KOPT-K1 (cell line): Measurements from ENCODE around the gene CDH4.

Source experiments
- H3K27ac ChIP-seq: fragments of 200-600 bp; sonication (generic); 2 replicates; pipeline ENCODE4 v1.5.1; 2016; ENCODE audit warnings: antibody characterized with exemption, mild to moderate bottlenecking, low read depth, low read length; ENCODE audit not compliant: poor library complexity, severe bottlenecking
- H3K36me3 ChIP-seq: fragments of 200-600 bp; sonication (generic); 2 replicates; pipeline ENCODE4 v1.5.1; 2017; ENCODE audit warnings: antibody characterized with exemption, mild to moderate bottlenecking, low read length, moderate library complexity; ENCODE audit not compliant: insufficient read depth
- H3K9me3 ChIP-seq: fragments of 200-600 bp; sonication (generic); 2 replicates; pipeline ENCODE4 v1.5.1; 2017; ENCODE audit warnings: antibody characterized with exemption, low read length, mild to moderate bottlenecking; ENCODE audit not compliant: insufficient read depth, poor library complexity, severe bottlenecking

The CDH4 gene

GRCh38 chr20:61737812-61738443 is 485.9 kb downstream of the CDH4 start:
- Histone ChIP-seq H3K27ac (no peak overlapping the region), H3K36me3 (no peaks in the 10 kb centered on the region), H3K9me3 (no peaks in the 10 kb centered on the region)

GRCh38 chr20:61738601-61739069 is 486.6 kb downstream of the CDH4 start:
- Histone ChIP-seq H3K9me3 (no peaks in the 10 kb centered on the region), H3K27ac (no peak overlapping the region), H3K36me3 (no peaks in the 10 kb centered on the region)

- H3K9me3 ChIP-seq: no peaks in the 10 kb centered on the region
- H3K27ac ChIP-seq: no peak overlapping the region
- H3K36me3 ChIP-seq: no peaks in the 10 kb centered on the region
These were observed 487.2 kb downstream of the CDH4 start for GRCh38 chr20:61739086-61739831.

GRCh38 chr20:61739832-61740118 is 487.7 kb downstream of the CDH4 start:
- Histone ChIP-seq H3K9me3 (no peaks in the 10 kb centered on the region), H3K36me3 (no peaks in the 10 kb centered on the region), H3K27ac (no peak overlapping the region)

- Histone ChIP-seq H3K9me3 (no peaks in the 10 kb centered on the region), H3K27ac (no peak overlapping the region), H3K36me3 (no peaks in the 10 kb centered on the region; the same call in 1 of the 2 replicates)
These were observed 490.2 kb downstream of the CDH4 start for GRCh38 chr20:61742097-61742825.

- Histone ChIP-seq H3K27ac (no peak overlapping the region), H3K9me3 (no peaks in the 10 kb centered on the region), H3K36me3 (no peaks in the 10 kb centered on the region; the same call in 1 of the 2 replicates)
These were observed 491.5 kb downstream of the CDH4 start for GRCh38 chr20:61743606-61744005.

- peaks cover 2% of the 10 kb centered on the region for H3K9me3 ChIP-seq
- H3K27ac ChIP-seq: no peak overlapping the region
- H3K36me3 ChIP-seq: no peaks in the 10 kb centered on the region; the same call in 1 of the 2 replicates
These were observed 492.8 kb downstream of the CDH4 start for GRCh38 chr20:61744691-61745396.

- Histone ChIP-seq H3K36me3 (no peaks in the 10 kb centered on the region; the same call in 1 of the 2 replicates), H3K27ac (no peak overlapping the region), H3K9me3 (peaks cover 8% of the 10 kb centered on the region)
These were observed 493.5 kb downstream of the CDH4 start for GRCh38 chr20:61745397-61746146.

GRCh38 chr20:61746147-61746646 is 494.1 kb downstream of the CDH4 start:
- Histone ChIP-seq H3K36me3 (no peaks in the 10 kb centered on the region; the same call in 1 of the 2 replicates), H3K27ac (no peak overlapping the region), H3K9me3 (peaks cover 14% of the 10 kb centered on the region)

- H3K27ac ChIP-seq: no peak overlapping the region
- no peaks in the 10 kb centered on the region; the same call in 1 of the 2 replicates for H3K36me3 ChIP-seq
These were observed 494.7 kb downstream of the CDH4 start for GRCh38 chr20:61746781-61747180.

GRCh38 chr20:61748376-61748775 is 496.3 kb downstream of the CDH4 start:
- Histone ChIP-seq H3K9me3 (peaks cover 17% of the 10 kb centered on the region), H3K36me3 (no peaks in the 10 kb centered on the region; the same call in 1 of the 2 replicates), H3K27ac (no peak overlapping the region)

More at GRCh38 chr20:61746781-61747180, 494.7 kb downstream of the CDH4 start:
- peaks cover 17% of the 10 kb centered on the region for H3K9me3 ChIP-seq

- Histone ChIP-seq H3K36me3 (no peaks in the 10 kb centered on the region; the same call in 1 of the 2 replicates), H3K9me3 (peaks cover 17% of the 10 kb centered on the region), H3K27ac (no peak overlapping the region)
These were observed 497.5 kb downstream of the CDH4 start for GRCh38 chr20:61749406-61750075.

GRCh38 chr20:61750093-61750492 is 498.0 kb downstream of the CDH4 start:
- Histone ChIP-seq H3K36me3 (no peaks in the 10 kb centered on the region; the same call in 1 of the 2 replicates), H3K9me3 (peaks cover 17% of the 10 kb centered on the region), H3K27ac (no peak overlapping the region)

- peaks cover 17% of the 10 kb centered on the region for H3K9me3 ChIP-seq
- H3K27ac ChIP-seq: no peak overlapping the region
These were observed 500.5 kb downstream of the CDH4 start for GRCh38 chr20:61752576-61752975.

More at GRCh38 chr20:61752576-61752975, 500.5 kb downstream of the CDH4 start:
- no peaks in the 10 kb centered on the region for H3K36me3 ChIP-seq
